Measurements from ENCODE around the gene MYL3.

MYL3 gene

DNA sequence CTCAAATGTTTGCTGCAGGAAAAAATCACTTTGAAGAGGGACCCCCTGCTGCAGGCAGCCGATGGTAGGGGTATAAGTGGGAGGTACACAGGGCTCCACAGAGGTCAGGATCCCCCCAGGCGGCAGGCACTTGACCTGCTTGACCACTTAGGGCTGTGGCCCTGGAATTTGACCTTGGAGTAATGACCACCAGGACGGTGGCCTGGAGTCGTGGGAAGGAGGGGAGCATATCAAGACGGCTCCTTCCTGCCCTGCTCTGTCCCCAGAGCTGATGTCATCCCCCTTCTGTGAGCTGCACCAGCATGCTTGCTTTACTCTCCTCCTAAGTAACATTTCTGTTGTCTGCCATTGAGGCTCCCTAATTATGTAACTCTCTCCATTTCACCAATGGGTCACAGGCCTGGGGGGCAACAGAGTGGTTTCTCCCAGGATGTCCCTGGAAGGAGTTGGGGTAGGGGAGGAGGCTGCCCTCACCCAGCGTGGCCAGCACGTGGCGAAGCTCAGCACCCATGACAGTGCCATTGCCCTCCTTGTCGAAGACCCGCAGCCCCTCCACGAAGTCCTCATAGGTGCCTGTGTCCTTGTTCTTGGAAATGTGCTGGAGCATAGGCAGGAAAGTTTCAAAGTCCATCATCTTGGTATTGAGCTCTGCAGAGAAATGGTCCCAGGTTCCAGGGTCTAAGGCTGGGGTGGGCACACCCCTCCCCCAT is 4.1 kb downstream of the MYL3 start:
- TF ChIP-seq CTCF (IDR thresholded peaks at IDR 0.05), result no peak
- H3K9me3 Mint-ChIP-seq, result no peaks in the 10 kb centered on the region
- H3K27ac Mint-ChIP-seq, result no peak overlapping the region
- peak; percentile 18 for DNase-seq
- peaks cover 26% of the 10 kb centered on the region for H3K4me1 Mint-ChIP-seq
- no peak overlapping the region for H3K4me3 Mint-ChIP-seq
- H3K36me3 Mint-ChIP-seq (ENCODE audit: low read depth), result no peaks in the 10 kb centered on the region
- H3K27me3 Mint-ChIP-seq (ENCODE audit: low read depth, poor library complexity), result peaks cover 3% of the 10 kb centered on the region

GRCh38 chr3:46858456-46858855 is 4.8 kb downstream of the MYL3 start:
- H3K27me3 Mint-ChIP-seq (ENCODE audit: low read depth, poor library complexity), result peaks cover 3% of the 10 kb centered on the region
- peaks cover 20% of the 10 kb centered on the region for H3K4me1 Mint-ChIP-seq
- H3K36me3 Mint-ChIP-seq (ENCODE audit: low read depth), result no peaks in the 10 kb centered on the region
- no peak for TF ChIP-seq CTCF (IDR thresholded peaks at IDR 0.05)
- H3K4me3 Mint-ChIP-seq, result no peak overlapping the region
- H3K27ac Mint-ChIP-seq, result no peak overlapping the region
- H3K9me3 Mint-ChIP-seq, result no peaks in the 10 kb centered on the region
- DNase-seq, result no peak

GRCh38 chr3:46857485-46858341 is 5.5 kb downstream of the MYL3 start:
- peak; percentile 2 for DNase-seq
- H3K36me3 Mint-ChIP-seq (ENCODE audit: low read depth), result no peaks in the 10 kb centered on the region
- H3K9me3 Mint-ChIP-seq, result no peaks in the 10 kb centered on the region
- H3K27ac Mint-ChIP-seq, result no peak overlapping the region
- H3K27me3 Mint-ChIP-seq (ENCODE audit: low read depth, poor library complexity), result peaks cover 3% of the 10 kb centered on the region
- H3K4me1 Mint-ChIP-seq, result peaks cover 20% of the 10 kb centered on the region
- no peak overlapping the region for H3K4me3 Mint-ChIP-seq
- TF ChIP-seq CTCF (IDR thresholded peaks at IDR 0.05), result no peak

DNA sequence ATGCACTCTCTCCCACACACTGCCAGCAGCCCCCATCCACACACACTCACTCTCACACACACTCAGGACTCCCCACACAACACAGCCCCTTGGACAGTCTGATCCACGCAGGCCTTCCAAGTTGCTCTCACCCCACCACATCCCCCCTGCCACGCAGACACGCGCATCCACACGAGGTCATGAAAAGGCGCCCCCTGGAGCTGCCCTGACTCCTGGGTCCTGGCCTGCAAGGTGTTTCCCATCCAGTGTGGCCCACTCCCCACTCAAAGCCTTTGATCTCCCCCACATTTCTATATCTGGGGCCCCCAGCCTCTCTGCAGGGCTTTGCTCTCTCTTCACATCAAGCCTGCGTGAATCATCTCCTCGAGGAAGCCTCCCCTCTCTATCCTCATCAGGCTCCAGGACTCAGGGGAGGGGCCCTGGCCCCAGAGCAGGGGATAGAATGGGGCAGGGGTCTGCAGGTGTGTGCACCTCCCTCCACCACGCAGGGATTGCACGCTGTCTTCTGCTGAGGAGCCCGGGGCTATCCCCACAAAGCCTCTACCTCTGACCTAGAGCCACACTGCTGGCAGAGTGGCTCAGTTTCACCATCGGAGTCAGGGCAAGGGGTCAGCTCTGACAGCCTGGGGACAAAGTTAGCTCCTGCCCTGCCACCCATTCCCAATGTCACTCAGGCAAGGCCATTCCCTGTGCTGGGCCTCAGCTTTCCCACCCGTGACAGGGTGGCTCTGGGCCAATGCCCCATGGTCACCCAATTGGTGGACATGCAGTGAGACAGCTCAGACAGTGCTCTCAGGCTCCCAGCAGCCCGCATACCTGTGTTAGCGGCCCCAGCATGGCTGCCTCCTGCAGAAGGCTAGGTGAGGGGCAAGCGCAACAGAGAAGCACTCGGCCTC is 6.4 kb downstream of the MYL3 start:
- no peak for DNase-seq
- no peak overlapping the region for H3K4me3 Mint-ChIP-seq
- peaks cover 6% of the 10 kb centered on the region for H3K27me3 Mint-ChIP-seq (ENCODE audit: low read depth, poor library complexity)
- TF ChIP-seq CTCF (IDR thresholded peaks at IDR 0.05), result no peak
- H3K36me3 Mint-ChIP-seq (ENCODE audit: low read depth), result no peaks in the 10 kb centered on the region
- peaks cover 26% of the 10 kb centered on the region for H3K4me1 Mint-ChIP-seq
- no peaks in the 10 kb centered on the region for H3K9me3 Mint-ChIP-seq
- H3K27ac Mint-ChIP-seq, result no peak overlapping the region

DNA sequence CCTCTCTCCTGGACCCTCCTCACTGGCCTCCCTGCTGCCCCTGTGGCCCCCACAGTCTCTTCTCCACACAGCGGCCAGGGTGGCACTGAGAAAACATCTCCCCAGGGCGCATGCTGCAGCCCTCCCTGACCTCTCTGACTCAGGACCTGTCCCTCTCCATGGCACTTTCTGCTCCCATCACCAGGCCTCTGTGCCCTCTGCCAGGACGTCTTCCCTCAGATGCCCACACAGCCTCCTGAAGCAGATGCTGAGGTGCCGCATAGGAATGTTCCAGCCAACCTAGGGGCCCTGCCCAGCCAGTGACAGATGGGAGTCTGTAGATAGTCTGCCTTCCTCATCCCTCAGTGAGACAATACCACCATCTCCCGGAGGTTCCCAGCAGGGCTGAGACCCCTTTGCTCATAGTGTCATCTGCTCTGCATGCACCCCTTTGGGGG is 8.7 kb downstream of the MYL3 start:
- Mint-ChIP-seq H3K4me1 (peaks cover 32% of the 10 kb centered on the region), H3K9me3 (no peaks in the 10 kb centered on the region), H3K4me3 (no peak overlapping the region), H3K27ac (no peak overlapping the region), H3K27me3 (ENCODE audit: low read depth, poor library complexity) (peaks cover 6% of the 10 kb centered on the region), H3K36me3 (ENCODE audit: low read depth) (no peaks in the 10 kb centered on the region)
- no peak for DNase-seq
- no peak for TF ChIP-seq CTCF (IDR thresholded peaks at IDR 0.05)

All from nephron progenitor cell (in vitro differentiated cells).